Left cardiac atrium (tissue), 4 donors: ENCODE data around the gene DPP4. TPM values are rescaled to one million over a fixed set of nuclear protein-coding genes. Genes with fewer than 3 reads are reported as not detected.
A peak's percentile ranks its signal among the peaks of the same experiment; 100 is the strongest.

Source experiments
- ATAC-seq, 2 donors: fragments of 200-7000 bp; cut with Tn5 transposase; one replicate each; pipeline ENCODE4 v1.9.1; 2020; ENCODE audit warnings: mild to moderate bottlenecking in 2 of 2, moderate library complexity in 2 of 2
- DNase-seq: peaks from one replicate; pipeline ENCODE4 v3.0.0-alpha.2; 2020
- intact Hi-C, 2 donors: fragments of 100-400 bp; cut with DNase I; formaldehyde crosslinking; loops; one replicate each; pipeline versions ENCODE4 v1.14.1 to v1.15.1; 2022 to 2023
- total RNA-seq, 2 donors: library from RNA; stranded (reverse); fragmentation: NEBNext Ultra II Directional; extraction: Animal tissue kit (Norgen Biotek cat#: 25700); gene quantifications; one replicate each; pipeline ENCODE4 v1.2.1, GENCODE V29; 2021
- donor health status: DM: no; HTN: yes; CAD: no.
- donor health status: DM: no; HTN: yes; CAD: no; lungs with severe emphysema.
- donor health status: DM: yes; HTN: yes; CAD: no.
- donor health status: Dilated cardiomyopathy.

The DPP4 gene
- total RNA-seq, 2 donors from 2014 or later: 1.7 to 2.0 TPM

- intact Hi-C loops: no loop called here
- ATAC-seq: no peak
- DNase-seq: no peak
Measured at GRCh38 chr2:162028511-162028910, 45.5 kb downstream of the DPP4 start.

GRCh38 chr2:162025121-162025911 lies 48.7 kb downstream of the DPP4 start:
- ATAC-seq: no peak
- no peak for DNase-seq
- intact Hi-C loops: no loop called here

GRCh38 chr2:162022290-162022945 lies 51.6 kb downstream of the DPP4 start:
- intact Hi-C loops: no loop called here
- ATAC-seq: peak; percentile 68 to 83

DNA sequence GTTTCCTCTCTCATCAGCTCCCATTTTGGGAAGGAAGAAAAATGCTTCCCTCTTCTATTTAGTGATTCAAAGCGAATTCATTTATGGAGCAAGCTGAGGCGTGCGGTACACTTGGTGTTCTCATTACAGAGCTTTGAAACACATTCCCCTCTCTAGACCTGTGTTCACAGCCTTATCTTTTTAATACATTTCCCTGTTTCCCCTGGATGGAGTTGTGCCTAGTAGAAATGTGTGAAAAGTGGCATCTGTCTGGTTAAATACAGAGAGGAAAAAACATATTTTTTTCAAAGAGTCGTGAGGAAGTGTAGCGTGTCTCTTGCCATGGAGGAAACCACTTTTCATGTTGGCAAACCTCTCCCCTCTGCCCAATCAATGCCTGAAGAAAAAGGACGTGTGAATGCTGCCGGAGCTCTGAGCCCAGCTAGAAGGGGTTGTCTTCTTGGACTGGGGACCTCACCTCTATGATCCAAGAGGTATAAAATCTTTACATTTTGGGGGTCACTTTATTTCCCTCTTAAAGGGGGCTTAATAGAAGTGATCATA lies 52.4 kb downstream of the DPP4 start:
- intact Hi-C loops: no loop called here
- DNase-seq (no peak), ATAC-seq (no peak)

More at GRCh38 chr2:162022290-162022945, 51.6 kb downstream of the DPP4 start:
- no peak for DNase-seq

- no peak for DNase-seq
- intact Hi-C loops: no loop called here
- peak in 1 of 2 donors; percentile 18 for ATAC-seq
Measured at GRCh38 chr2:162018530-162018929, 55.5 kb downstream of the DPP4 start.

DNA sequence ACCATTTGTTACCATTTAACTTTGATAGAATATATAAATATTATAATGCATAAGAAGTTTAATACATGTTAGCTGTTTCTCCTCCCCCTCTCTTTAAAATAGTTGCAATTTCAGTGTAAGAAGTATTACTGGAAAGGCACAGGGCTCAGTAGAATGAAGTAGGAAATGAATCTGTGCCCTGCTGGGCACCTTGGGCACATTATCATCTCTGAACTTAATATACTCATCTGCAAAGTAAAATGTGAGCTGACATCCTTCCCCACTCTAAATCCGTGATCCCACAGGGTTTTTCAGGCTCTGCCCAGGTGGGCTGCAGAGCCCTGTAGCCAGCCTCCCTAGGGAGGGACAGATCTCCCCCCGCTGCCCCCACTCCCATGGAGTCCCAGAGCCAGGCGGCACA lies 56.8 kb downstream of the DPP4 start:
- intact Hi-C loops: no loop called here
- DNase-seq (no peak), ATAC-seq (no peak)

DNA sequence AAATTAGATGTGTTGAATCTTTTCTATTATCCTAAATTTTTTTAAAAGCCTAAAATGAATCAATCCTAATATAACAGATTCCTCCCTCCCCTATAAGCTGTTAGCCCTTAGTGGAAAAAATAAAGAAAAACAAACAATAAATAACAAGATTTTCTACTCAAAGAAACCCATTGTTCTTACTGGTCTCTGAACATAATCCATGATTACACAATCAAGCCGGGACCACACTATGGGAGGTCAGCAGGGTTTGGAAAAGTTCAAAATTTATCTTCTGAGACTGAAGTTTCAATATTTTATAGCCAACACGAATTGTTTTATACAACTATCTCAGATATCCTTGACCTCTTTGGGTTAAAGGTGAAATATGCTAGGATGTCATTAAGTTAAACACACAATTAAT lies 57.9 kb downstream of the DPP4 start:
- intact Hi-C loops: no loop called here
- no peak for ATAC-seq

GRCh38 chr2:162014751-162015150 lies 59.3 kb downstream of the DPP4 start:
- DNase-seq: no peak
- intact Hi-C loops: no loop called here
- no peak for ATAC-seq

More for the DNA sequence above, 57.9 kb downstream of the DPP4 start:
- DNase-seq: no peak

DNA sequence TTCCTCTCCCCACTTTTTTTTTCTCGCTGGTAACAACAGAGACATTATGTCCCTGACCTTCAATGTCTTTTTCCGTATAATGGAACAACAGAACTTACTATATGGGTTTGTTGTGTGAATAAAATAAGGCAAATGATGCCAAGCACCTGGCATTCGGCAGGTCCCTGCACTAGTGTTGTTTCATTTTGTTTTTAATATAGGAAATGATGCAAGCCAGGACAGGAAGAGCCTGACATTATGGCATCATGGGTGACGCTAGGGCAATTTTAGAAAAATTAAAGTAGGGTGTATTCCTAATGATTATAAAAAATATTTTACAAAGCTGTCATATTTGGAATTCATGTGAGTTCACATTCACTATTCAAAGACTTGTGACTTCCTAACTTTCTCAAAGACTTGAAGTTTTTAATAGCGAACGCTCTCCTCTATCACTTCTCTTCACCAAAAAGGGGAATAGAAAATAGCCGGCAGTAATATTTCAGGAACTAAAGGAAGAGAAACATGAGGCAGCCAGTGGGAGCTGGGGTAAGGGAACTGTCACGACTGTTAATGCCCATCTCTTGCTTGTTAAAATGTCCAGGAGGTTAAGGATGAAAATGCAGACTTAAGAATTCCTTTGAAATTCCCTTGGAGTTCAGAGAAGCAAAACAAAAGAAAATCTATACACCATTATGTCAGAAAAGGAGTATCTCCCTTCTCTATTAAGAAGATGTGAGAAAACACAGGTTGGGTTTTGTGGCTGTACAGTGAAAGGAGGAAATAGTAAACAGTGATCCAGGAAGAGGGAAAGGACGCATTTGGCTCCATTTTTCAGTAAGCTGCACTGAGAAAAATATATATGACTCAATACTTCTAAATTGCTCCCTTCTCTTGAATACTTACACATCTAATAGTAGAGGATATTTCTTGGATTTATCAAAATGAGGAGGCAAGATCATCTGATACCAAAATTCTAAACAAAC lies 60.2 kb downstream of the DPP4 start:
- ATAC-seq (peak; percentile 38 to 44), DNase-seq (no peak)
- intact Hi-C loops: no loop called here

DNA sequence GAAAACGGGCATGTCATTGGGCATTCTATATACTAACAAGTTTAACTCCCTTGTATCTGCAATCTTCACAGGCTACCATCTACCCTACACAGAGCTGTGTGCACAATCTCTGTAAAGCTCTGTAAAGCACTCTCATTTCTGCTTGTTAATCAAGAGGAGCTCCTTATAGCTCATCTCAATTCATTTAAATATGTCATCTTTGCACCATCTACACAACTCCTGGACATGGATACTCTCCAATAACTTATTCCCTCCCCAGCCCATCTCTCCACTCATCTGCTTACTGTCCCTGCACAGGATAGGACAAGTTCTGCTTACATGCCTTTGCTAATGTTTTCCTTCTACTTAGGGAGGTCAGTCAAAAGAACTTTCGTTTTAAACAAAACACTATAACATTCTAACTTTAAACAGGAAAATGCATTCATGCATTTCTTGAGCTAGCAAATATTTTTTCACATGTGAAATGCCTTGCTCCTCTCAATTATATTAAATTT lies 61.4 kb downstream of the DPP4 start:
- ATAC-seq: no peak
- intact Hi-C loops: no loop called here
- DNase-seq: no peak

- intact Hi-C loops: no loop called here
- DNase-seq: no peak
- ATAC-seq: peak in 1 of 2 donors; percentile 30
Measured at GRCh38 chr2:162011706-162012564, 62.1 kb downstream of the DPP4 start.

DNA sequence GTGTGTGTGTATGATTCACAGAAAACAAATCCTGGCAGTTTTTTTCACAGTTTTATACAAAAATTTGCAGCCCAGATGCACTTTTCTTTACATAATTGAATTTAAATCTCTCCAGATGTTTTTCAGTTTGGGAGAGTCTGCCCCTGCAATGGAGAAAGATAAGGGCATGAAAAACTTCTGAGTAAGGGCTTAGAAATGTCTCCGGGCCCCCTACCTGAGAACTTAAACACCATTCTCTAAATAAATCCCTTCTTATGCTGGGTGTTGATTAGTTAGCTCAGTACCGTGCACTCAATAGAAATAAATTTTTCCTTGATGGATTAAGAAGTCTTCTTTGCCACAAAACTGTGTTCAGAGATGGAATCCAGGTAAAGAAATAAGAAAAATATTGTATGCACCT lies 64.5 kb downstream of the DPP4 start:
- intact Hi-C loops: no loop called here
- DNase-seq (no peak), ATAC-seq (no peak)

GRCh38 chr2:162007447-162008040 lies 66.5 kb downstream of the DPP4 start:
- intact Hi-C loops: loop anchor here (1.0 to 2.0 kb wide), 2 partner anchors 115 to 117 kb away; no protein-coding TSS in a partner anchor
- ATAC-seq (no peak), DNase-seq (no peak)

GRCh38 chr2:162006337-162006736 lies 67.7 kb downstream of the DPP4 start:
- ATAC-seq (no peak), DNase-seq (no peak)
- intact Hi-C loops: loop anchor here in 1 of 2 donors (2.0 kb wide), 1 partner anchor 116 kb away; no protein-coding TSS in a partner anchor

GRCh38 chr2:162004031-162004430 lies 70.0 kb downstream of the DPP4 start:
- DNase-seq (no peak), ATAC-seq (no peak)
- intact Hi-C loops: no loop called here

GRCh38 chr2:162002623-162003235 lies 71.3 kb downstream of the DPP4 start:
- intact Hi-C loops: no loop called here
- ATAC-seq (peak in 1 of 2 donors; percentile 12), DNase-seq (no peak)

DNA sequence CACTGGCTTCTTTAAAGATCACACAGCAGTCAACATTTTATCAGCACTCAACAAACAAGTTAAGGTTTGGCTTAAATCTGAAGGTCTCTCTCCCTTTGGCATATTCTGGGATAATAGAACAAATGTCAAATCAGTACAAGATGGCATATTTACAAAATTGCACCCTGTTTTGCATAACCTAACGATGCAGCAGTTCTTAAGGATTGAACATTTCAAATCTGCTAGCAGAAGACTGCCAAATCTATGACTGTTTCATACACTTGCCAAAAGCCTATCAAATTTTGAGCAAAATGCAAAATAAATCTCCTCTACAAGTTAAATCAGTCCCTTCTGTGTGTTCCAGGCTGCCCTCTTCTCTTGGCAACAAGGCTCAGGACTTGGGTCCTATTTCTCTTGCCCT lies 73.6 kb downstream of the DPP4 start:
- DNase-seq: no peak
- no peak for ATAC-seq
- intact Hi-C loops: no loop called here
